ENCODE data around the gene PROM1.

PROM1 gene

GRCh38 chr4:16050669-16051068 is 33.2 kb downstream of the PROM1 start:
- Histone ChIP-seq H2AFZ (ENCODE audit: low read length) (no peak overlapping the region), H3K9me2 (replicated peaks; ENCODE audit: low read depth, low read length) (no peaks in the 10 kb centered on the region), H3K9ac (ENCODE audit: low read depth, low read length, poor library complexity, severe bottlenecking) (no peak overlapping the region), H3K4me1 (ENCODE audit: insufficient read depth, low read length, poor library complexity, severe bottlenecking) (peaks cover 15% of the 10 kb centered on the region), H3K4me2 (ENCODE audit: low read depth, low read length, poor library complexity, severe bottlenecking) (no peak overlapping the region), H3K4me3 (ENCODE audit: low read length, poor library complexity, severe bottlenecking) (no peak overlapping the region), H3K36me3 (ENCODE audit: insufficient read depth, low read length) (no peaks in the 10 kb centered on the region), H3K79me2 (ENCODE audit: insufficient read depth, low read length) (no peaks in the 10 kb centered on the region), H3K27me3 (ENCODE audit: insufficient read depth, low read length, poor library complexity, severe bottlenecking) (no peaks in the 10 kb centered on the region), H4K20me1 (ENCODE audit: insufficient read depth, low read length, poor library complexity, severe bottlenecking) (no peaks in the 10 kb centered on the region), H3K9me3 (ENCODE audit: insufficient read depth, low read depth, low read length) (no peaks in the 10 kb centered on the region), H3F3A (ENCODE audit: low read depth) (no peaks in the 10 kb centered on the region)
- TF ChIP-seq EZH2phosphoT487 (IDR thresholded peaks at IDR 0.05; ENCODE audit: borderline replicate concordance) (no peak), CTCF (conservative IDR thresholded peaks at IDR 0.05; ENCODE audit: low read length) (no peak)

- no peaks in the 10 kb centered on the region for H3K36me3 ChIP-seq (ENCODE audit: insufficient read depth, low read length)
- H3K4me3 ChIP-seq (ENCODE audit: low read length, poor library complexity, severe bottlenecking) = no peak overlapping the region
- H3K79me2 ChIP-seq (ENCODE audit: insufficient read depth, low read length) = no peaks in the 10 kb centered on the region
- no peaks in the 10 kb centered on the region for H3F3A ChIP-seq (ENCODE audit: low read depth)
- H3K27me3 ChIP-seq (ENCODE audit: insufficient read depth, low read length, poor library complexity, severe bottlenecking) = no peaks in the 10 kb centered on the region
- no peaks in the 10 kb centered on the region for H4K20me1 ChIP-seq (ENCODE audit: insufficient read depth, low read length, poor library complexity, severe bottlenecking)
- no peaks in the 10 kb centered on the region for H3K4me1 ChIP-seq (ENCODE audit: insufficient read depth, low read length, poor library complexity, severe bottlenecking)
- H3K4me2 ChIP-seq (ENCODE audit: low read depth, low read length, poor library complexity, severe bottlenecking) = no peak overlapping the region
- no peaks in the 10 kb centered on the region for H3K9me2 ChIP-seq (replicated peaks; ENCODE audit: low read depth, low read length)
- TF ChIP-seq CTCF (conservative IDR thresholded peaks at IDR 0.05; ENCODE audit: low read length) = no peak
- TF ChIP-seq EZH2phosphoT487 (IDR thresholded peaks at IDR 0.05; ENCODE audit: borderline replicate concordance) = no peak
- H2AFZ ChIP-seq (ENCODE audit: low read length) = no peak overlapping the region
- H3K9me3 ChIP-seq (ENCODE audit: insufficient read depth, low read depth, low read length) = no peaks in the 10 kb centered on the region
- no peak overlapping the region for H3K9ac ChIP-seq (ENCODE audit: low read depth, low read length, poor library complexity, severe bottlenecking)
These were observed 35.0 kb downstream of the PROM1 start for GRCh38 chr4:16048619-16049419.

DNA sequence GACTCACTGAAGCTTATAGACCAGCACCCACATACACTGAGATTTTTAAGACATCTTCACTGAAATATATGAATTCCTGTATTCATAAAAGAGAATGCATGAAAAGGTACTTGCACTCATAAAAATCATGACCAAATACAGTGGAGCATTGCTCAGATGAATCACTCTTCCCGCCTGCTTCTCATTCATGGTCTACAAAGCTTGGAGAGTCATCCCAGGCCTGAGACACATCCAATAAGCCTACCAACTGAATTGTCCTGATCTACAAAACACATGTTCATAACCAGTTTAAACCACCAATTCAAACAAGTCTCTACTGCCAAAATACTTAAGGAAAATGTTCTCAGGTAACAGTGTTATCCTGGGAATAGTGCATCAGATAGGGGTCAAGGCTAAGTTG is 38.1 kb downstream of the PROM1 start:
- Histone ChIP-seq H4K20me1 (ENCODE audit: insufficient read depth, low read length, poor library complexity, severe bottlenecking) (no peaks in the 10 kb centered on the region), H3K9ac (ENCODE audit: low read depth, low read length, poor library complexity, severe bottlenecking) (no peak overlapping the region), H3K4me3 (ENCODE audit: low read length, poor library complexity, severe bottlenecking) (no peak overlapping the region), H3K4me2 (ENCODE audit: low read depth, low read length, poor library complexity, severe bottlenecking) (no peak overlapping the region), H3K27me3 (ENCODE audit: insufficient read depth, low read length, poor library complexity, severe bottlenecking) (no peaks in the 10 kb centered on the region), H3K4me1 (ENCODE audit: insufficient read depth, low read length, poor library complexity, severe bottlenecking) (no peaks in the 10 kb centered on the region), H3K79me2 (ENCODE audit: insufficient read depth, low read length) (no peaks in the 10 kb centered on the region), H3K9me3 (ENCODE audit: insufficient read depth, low read depth, low read length) (no peaks in the 10 kb centered on the region), H3F3A (ENCODE audit: low read depth) (no peaks in the 10 kb centered on the region), H2AFZ (ENCODE audit: low read length) (peak overlapping the region; percentile 14; the same call in 1 of the 2 replicates), H3K36me3 (ENCODE audit: insufficient read depth, low read length) (no peaks in the 10 kb centered on the region), H3K9me2 (replicated peaks; ENCODE audit: low read depth, low read length) (no peaks in the 10 kb centered on the region)
- no peak for TF ChIP-seq CTCF (conservative IDR thresholded peaks at IDR 0.05; ENCODE audit: low read length)
- no peak for TF ChIP-seq EZH2phosphoT487 (IDR thresholded peaks at IDR 0.05; ENCODE audit: borderline replicate concordance)
